A549 treated with CORT108297 at 1 μM for 4 hours (cell line): ENCODE data around the gene OR9Q2. TPM values are rescaled to one million over a fixed set of nuclear protein-coding genes. Genes with fewer than 3 reads are reported as not detected.

Experiments used
- total RNA-seq: library from RNA; stranded (reverse); fragments of 200-300 nt; extraction: Qiagen RNA extraction; gene quantifications from 5 replicates; pipeline ENCODE4 v1.2.3, GENCODE V29; 2022

Gene OR9Q2
- not detected in 5 replicates for total RNA-seq

GRCh38 chr11:58188770-58189169, at the start of gene OR9Q2:
OR9Q2 (plus strand) TSS chr11:58189070; CDS start chr11:58190491, 1,421 bp downstream.

GRCh38 chr11:58204042-58204441, 15.2 kb downstream of the OR9Q2 start, which contains the start of gene OR1S2:
OR1S2 (minus strand) TSS chr11:58204142; CDS start chr11:58204142, 0 bp downstream.

GRCh38 chr11:58212420-58212819, 23.6 kb downstream of the OR9Q2 start, which contains the start of gene OR1S1:
OR1S1 (plus strand) TSS chr11:58212720.

Other genes starting within 250 kb of the OR9Q2 start
- not detected in 5 replicates for gene OR9Q1, start 165.2 kb upstream of the OR9Q2 start, total RNA-seq
- gene OR6Q1, start 158.1 kb upstream of the OR9Q2 start, total RNA-seq = not detected in 5 replicates
- gene OR9I1, start 63.5 kb upstream of the OR9Q2 start, total RNA-seq = not detected in 5 replicates
- not detected in 5 replicates for gene OR1S2, start 15.1 kb downstream of the OR9Q2 start, total RNA-seq
- gene OR1S1, start 23.6 kb downstream of the OR9Q2 start, total RNA-seq = not detected in 5 replicates
- gene OR10Q1, start 39.8 kb downstream of the OR9Q2 start, total RNA-seq = not detected in 5 replicates
- gene OR10W1, start 79.2 kb downstream of the OR9Q2 start, total RNA-seq = not detected in 5 replicates
- gene OR5B17, start 170.0 kb downstream of the OR9Q2 start, total RNA-seq = not detected in 5 replicates
- gene OR5B3, start 217.8 kb downstream of the OR9Q2 start, total RNA-seq = not detected in 5 replicates
- not detected in 5 replicates for gene OR5B2, start 239.1 kb downstream of the OR9Q2 start, total RNA-seq